KMS-11 (cell line): ENCODE results near the gene LIMS2.

ENCODE experiments used
- H2AFZ ChIP-seq: fragments of 200-600 bp; sonication (generic); 2 replicates; pipeline ENCODE4 v1.6.1; 2016; ENCODE audit warnings: antibody characterized with exemption, mixed run types, low read depth
- H3K27ac ChIP-seq: fragments of 200-600 bp; sonication (generic); 2 replicates; pipeline ENCODE4 v1.6.1; 2016; ENCODE audit warnings: mild to moderate bottlenecking, mixed run types
- H3K27me3 ChIP-seq: fragments of 200-600 bp; sonication (generic); 2 replicates; pipeline ENCODE4 v1.6.1; 2017; ENCODE audit warnings: mild to moderate bottlenecking, low read depth, mixed run types, moderate library complexity; ENCODE audit not compliant: insufficient read depth
- H3K36me3 ChIP-seq: fragments of 200-600 bp; sonication (generic); 2 replicates; pipeline ENCODE4 v1.6.1; 2017; ENCODE audit warnings: mild to moderate bottlenecking, mixed run types; ENCODE audit not compliant: insufficient read depth
- H3K4me1 ChIP-seq: fragments of 200-600 bp; sonication (generic); 2 replicates; pipeline ENCODE4 v1.6.1; 2016; ENCODE audit warnings: mild to moderate bottlenecking, low read depth, mixed run types; ENCODE audit not compliant: poor library complexity, severe bottlenecking
- H3K4me2 ChIP-seq: fragments of 200-600 bp; sonication (generic); 2 replicates; pipeline ENCODE4 v1.7.0; 2016; ENCODE audit warnings: mild to moderate bottlenecking, mixed run types
- H3K4me3 ChIP-seq: fragments of 200-600 bp; sonication (generic); IDR thresholded peaks from 2 replicates; pipeline ENCODE4 v1.6.1; 2017; ENCODE audit warnings: low read depth, low read length, mixed read lengths; ENCODE audit not compliant: insufficient read depth
- H3K79me2 ChIP-seq: fragments of 200-600 bp; sonication (generic); 2 replicates; pipeline ENCODE4 v1.6.1; 2016; ENCODE audit warnings: low read depth, mixed run types; ENCODE audit not compliant: insufficient read depth
- H3K9ac ChIP-seq: fragments of 200-600 bp; sonication (generic); 2 replicates; pipeline ENCODE4 v1.6.1; 2016; ENCODE audit warnings: mild to moderate bottlenecking, mixed run types
- H4K20me1 ChIP-seq: fragments of 200-600 bp; sonication (generic); 2 replicates; pipeline ENCODE4 v1.6.1; 2016; ENCODE audit warnings: mild to moderate bottlenecking, mixed run types; ENCODE audit not compliant: insufficient read depth
- TF ChIP-seq, protein P1 (sequence below): fragments of 200-600 bp; sonication (generic); conservative IDR thresholded peaks from 2 replicates; pipeline ENCODE4 v1.6.1; 2017; ENCODE audit warnings: low read depth, mild to moderate bottlenecking, antibody characterized with exemption, low read length, moderate library complexity, mixed read lengths

The LIMS2 gene

DNA sequence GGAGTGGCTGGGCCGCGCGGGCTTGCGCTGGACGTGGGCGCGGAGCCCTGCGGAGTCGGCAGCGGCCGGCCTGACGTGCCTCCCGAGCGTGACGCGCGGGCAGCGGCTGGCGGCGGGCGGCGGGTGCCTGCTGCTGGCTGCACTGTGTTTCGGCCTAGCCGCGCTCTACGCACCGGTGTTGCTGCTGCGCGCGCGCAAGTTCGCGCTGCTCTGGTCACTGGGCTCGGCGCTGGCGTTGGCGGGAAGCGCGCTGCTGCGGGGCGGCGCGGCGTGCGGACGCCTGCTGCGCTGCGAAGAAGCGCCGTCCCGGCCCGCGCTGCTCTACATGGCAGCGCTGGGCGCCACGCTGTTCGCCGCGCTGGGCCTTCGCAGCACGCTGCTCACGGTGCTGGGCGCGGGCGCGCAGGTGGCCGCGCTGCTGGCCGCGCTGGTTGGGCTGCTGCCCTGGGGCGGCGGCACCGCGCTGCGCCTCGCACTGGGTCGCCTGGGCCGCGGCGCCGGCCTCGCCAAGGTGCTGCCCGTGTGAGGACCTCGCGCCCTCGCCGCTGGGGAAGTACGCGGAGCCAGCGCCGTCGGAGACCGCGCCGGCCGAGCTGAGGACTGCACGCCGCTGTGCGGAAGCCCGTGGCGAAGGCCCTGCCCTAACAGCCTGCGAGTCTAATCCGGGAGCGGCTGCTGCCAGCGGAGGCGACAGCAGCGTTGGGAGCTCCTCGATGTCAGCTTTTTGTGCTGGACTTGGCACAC lies 26.5 kb upstream of the LIMS2 start:
- no peak overlapping the region for H3K4me3 ChIP-seq
- H2AFZ ChIP-seq, result no peak overlapping the region
- no peaks in the 10 kb centered on the region for H4K20me1 ChIP-seq
- H3K4me1 ChIP-seq, result peaks cover 50% of the 10 kb centered on the region
- peak overlapping the region; percentile 87 for H3K9ac ChIP-seq
- no peaks in the 10 kb centered on the region for H3K36me3 ChIP-seq
- peak overlapping the region; percentile 86 for H3K4me2 ChIP-seq
- TF ChIP-seq, protein P1, sequence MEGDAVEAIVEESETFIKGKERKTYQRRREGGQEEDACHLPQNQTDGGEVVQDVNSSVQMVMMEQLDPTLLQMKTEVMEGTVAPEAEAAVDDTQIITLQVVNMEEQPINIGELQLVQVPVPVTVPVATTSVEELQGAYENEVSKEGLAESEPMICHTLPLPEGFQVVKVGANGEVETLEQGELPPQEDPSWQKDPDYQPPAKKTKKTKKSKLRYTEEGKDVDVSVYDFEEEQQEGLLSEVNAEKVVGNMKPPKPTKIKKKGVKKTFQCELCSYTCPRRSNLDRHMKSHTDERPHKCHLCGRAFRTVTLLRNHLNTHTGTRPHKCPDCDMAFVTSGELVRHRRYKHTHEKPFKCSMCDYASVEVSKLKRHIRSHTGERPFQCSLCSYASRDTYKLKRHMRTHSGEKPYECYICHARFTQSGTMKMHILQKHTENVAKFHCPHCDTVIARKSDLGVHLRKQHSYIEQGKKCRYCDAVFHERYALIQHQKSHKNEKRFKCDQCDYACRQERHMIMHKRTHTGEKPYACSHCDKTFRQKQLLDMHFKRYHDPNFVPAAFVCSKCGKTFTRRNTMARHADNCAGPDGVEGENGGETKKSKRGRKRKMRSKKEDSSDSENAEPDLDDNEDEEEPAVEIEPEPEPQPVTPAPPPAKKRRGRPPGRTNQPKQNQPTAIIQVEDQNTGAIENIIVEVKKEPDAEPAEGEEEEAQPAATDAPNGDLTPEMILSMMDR, result no peak
- peaks cover 17% of the 10 kb centered on the region; the same call in 1 of the 2 replicates for H3K79me2 ChIP-seq
- H3K27ac ChIP-seq, result peak overlapping the region; percentile 97
- H3K27me3 ChIP-seq, result no peaks in the 10 kb centered on the region

DNA sequence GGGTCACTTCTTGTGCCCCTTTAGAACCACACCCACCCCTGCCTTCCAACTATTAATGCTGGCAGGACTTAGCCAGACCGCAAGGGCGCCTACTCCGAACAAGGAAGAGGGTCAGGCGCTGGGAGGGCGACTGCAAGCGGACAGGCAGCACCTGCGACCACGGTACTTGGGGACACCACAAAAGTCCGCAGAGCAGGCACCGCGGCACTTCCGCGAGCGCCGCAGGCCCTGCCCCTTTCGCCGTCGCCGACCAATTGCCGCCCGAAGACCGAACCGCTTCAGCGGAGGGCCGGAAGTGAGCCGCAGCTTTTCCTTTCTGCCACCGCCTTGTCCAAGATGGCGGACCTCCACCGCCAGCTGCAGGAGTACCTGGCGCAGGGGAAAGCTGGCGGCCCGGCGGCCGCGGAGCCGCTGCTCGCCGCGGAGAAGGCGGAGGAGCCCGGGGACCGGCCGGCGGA lies 25.9 kb upstream of the LIMS2 start, which contains the start of gene SFT2D3:
TSS of gene SFT2D3 (plus strand) at position 305 of the 458 bp plus-strand sequence. CDS start at position 337, 32 bp downstream.
- Histone ChIP-seq H3K36me3 (no peaks in the 10 kb centered on the region), H3K27ac (peak within 1 kb of the TSS; percentile 97), H3K9ac (peak within 1 kb of the TSS; percentile 87), H3K4me1 (peaks cover 48% of the 10 kb centered on the region), H3K79me2 (peaks cover 17% of the 10 kb centered on the region; the same call in 1 of the 2 replicates), H4K20me1 (no peaks in the 10 kb centered on the region), H3K27me3 (no peaks in the 10 kb centered on the region), H3K4me2 (peak within 1 kb of the TSS; percentile 88), H2AFZ (peak within 1 kb of the TSS; percentile 30; the same call in 1 of the 2 replicates), H3K4me3 (peak within 1 kb of the TSS; percentile 71)
- TF ChIP-seq, protein P1, result no peak

DNA sequence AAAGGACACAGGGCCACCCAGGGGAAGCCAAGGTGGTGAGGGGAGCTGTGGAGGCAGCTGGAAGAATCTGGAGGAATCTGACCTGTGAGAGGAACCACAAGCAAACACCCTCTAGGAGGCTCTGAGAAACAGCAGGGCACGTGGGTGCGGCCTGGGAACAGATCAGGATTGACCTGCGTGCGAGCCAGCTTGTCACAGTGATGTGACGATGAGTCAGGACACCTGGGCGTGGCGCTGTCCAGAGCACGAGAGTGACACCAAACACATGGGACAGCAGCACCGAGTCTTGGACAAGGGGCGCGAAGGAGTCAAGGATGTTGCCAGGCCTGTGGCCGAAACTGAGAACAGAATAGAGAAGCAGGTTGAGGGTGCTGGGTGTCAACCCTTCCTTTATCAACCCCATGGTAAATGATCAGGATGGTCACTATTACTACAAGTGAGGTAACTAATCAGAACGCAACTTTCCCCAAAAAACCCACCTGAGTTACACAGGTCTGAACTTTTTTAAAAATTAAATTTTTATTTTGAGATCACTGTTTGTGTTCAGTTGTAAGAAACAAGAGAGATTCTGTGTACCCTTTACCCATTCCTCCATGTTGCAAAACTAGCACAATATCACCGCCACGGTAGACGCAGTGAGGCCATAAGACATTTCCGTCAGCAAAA lies 25.3 kb upstream of the LIMS2 start:
- no peaks in the 10 kb centered on the region for H3K36me3 ChIP-seq
- peak overlapping the region; percentile 97 for H3K27ac ChIP-seq
- H3K9ac ChIP-seq, result peak overlapping the region; percentile 87
- H3K79me2 ChIP-seq, result peaks cover 17% of the 10 kb centered on the region; the same call in 1 of the 2 replicates
- H3K27me3 ChIP-seq, result no peaks in the 10 kb centered on the region
- H3K4me2 ChIP-seq, result peak overlapping the region; percentile 88
- H4K20me1 ChIP-seq, result no peaks in the 10 kb centered on the region
- peaks cover 42% of the 10 kb centered on the region for H3K4me1 ChIP-seq
- peak overlapping the region; percentile 71 for H3K4me3 ChIP-seq
- TF ChIP-seq, protein P1, result peak; percentile 41
- H2AFZ ChIP-seq, result peak overlapping the region; percentile 30; the same call in 1 of the 2 replicates

DNA sequence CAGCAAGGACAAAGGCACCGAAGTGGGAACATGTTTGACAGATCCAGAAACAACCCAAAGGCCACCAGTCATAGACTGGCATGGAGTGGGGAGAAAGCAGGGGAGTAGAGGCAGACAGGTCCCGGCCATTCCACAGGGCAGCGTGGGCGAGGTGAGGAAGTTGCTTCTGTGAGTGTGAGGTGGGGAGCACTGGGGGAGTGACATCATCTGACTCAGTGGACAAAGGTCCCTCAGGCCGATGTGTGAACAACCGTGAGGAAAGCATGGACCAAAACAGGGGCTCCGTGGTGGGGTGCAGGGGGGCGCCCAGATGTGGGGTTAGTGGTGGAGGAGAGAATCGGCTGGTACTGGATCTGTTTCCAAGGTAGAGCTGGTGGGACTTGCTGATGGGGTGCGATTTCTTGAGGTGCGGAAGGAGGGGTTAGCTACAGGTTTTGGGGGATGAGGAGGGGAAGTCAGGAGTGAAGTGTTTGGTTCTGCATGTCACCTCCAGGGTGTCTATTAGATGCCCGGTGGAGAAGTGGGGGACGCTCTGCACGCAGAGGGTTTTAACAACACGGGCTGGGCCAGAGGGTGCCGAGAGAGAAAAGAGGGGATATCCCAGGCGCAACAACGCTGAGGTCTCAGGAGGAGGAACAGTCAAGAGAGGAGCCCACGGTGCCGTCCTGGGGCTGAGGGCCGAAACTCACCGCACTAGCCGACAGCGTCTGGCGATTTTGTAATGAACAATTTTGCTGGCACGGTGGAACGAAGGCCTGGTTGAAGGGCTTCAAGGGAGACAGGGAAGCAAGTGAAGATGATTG lies 23.4 kb upstream of the LIMS2 start:
- no peaks in the 10 kb centered on the region for H4K20me1 ChIP-seq
- H3K9ac ChIP-seq, result no peak overlapping the region
- H3K4me1 ChIP-seq, result peaks cover 23% of the 10 kb centered on the region
- H3K36me3 ChIP-seq, result no peaks in the 10 kb centered on the region
- no peak overlapping the region for H3K27ac ChIP-seq
- TF ChIP-seq, protein P1, result no peak
- H3K4me2 ChIP-seq, result no peak overlapping the region
- no peak overlapping the region for H3K4me3 ChIP-seq
- peaks cover 14% of the 10 kb centered on the region; the same call in 1 of the 2 replicates for H3K79me2 ChIP-seq
- H3K27me3 ChIP-seq, result no peaks in the 10 kb centered on the region
- H2AFZ ChIP-seq, result no peak overlapping the region
